H1 (cell line): ENCODE results near the gene DLK1.

Experiments
- ATF3 ChIP-seq: IDR thresholded peaks from 2 replicates; pipeline ENCODE4 v1.6.1; 2011; ENCODE audit warnings: low read depth, mild to moderate bottlenecking, low read length; ENCODE audit not compliant: insufficient read depth
- BRCA1 ChIP-seq: IDR thresholded peaks from 2 replicates; pipeline ENCODE4 v1.6.1; 2012; ENCODE audit warnings: low read depth, low read length, improper control_type of control experiment
- CBX8 ChIP-seq: fragments of 300-800, 300-1000 bp; sonication (generic); IDR thresholded peaks from 2 replicates; pipeline ENCODE4 v1.7.1; 2016; ENCODE audit warnings: low read depth, low read length, borderline replicate concordance
- EZH2 ChIP-seq: fragments of 200-600 bp; sonication (generic); IDR thresholded peaks from 2 replicates; pipeline ENCODE4 v1.7.1; 2012; ENCODE audit warnings: low read depth, mild to moderate bottlenecking, moderate library complexity, low read length, inconsistent platforms; ENCODE audit not compliant: severe bottlenecking
- GABPA ChIP-seq: IDR thresholded peaks from 2 replicates; pipeline ENCODE4 v1.6.1; 2011; ENCODE audit warnings: mild to moderate bottlenecking, low read length, moderate library complexity, borderline replicate concordance; ENCODE audit not compliant: insufficient read depth
- KDM4A ChIP-seq: IDR thresholded peaks from one replicate; pipeline ENCODE4 v1.7.1; 2012; ENCODE audit warnings: low read depth, mild to moderate bottlenecking, moderate library complexity, low read length, inconsistent platforms; ENCODE audit not compliant: severe bottlenecking
- NRF1 ChIP-seq: IDR thresholded peaks from 2 replicates; pipeline ENCODE4 v1.6.1; 2011; ENCODE audit warnings: mild to moderate bottlenecking, low read depth, low read length, improper control_type of control experiment
- POLR2A ChIP-seq, 2 experiments: IDR thresholded peaks; 1 replicate in 1 of 2; 2 replicates in 1 of 2; pipeline ENCODE4 v1.6.1; 2011; ENCODE audit warnings: low read depth in 2 of 2, low read length in 2 of 2, mild to moderate bottlenecking in 2 of 2; ENCODE audit errors: control extremely low read depth in 1 of 2
- POLR2AphosphoS5 ChIP-seq: IDR thresholded peaks from 2 replicates; pipeline ENCODE4 v1.6.1; 2011; ENCODE audit warnings: low read depth, low read length
- POU5F1 ChIP-seq: IDR thresholded peaks from 2 replicates; pipeline ENCODE4 v1.6.1; 2011; ENCODE audit warnings: low read depth, mild to moderate bottlenecking, low read length, moderate library complexity
- SP4 ChIP-seq: IDR thresholded peaks from 2 replicates; pipeline ENCODE4 v1.6.1; 2012; ENCODE audit warnings: low read length, inconsistent platforms
- ZNF274 ChIP-seq: IDR thresholded peaks from 2 replicates; pipeline ENCODE4 v1.7.0; 2012; ENCODE audit warnings: low read length, borderline replicate concordance; ENCODE audit errors: extremely low read depth
- TF ChIP-seq, protein P1 (sequence below), 3 experiments: IDR thresholded peaks; 1 replicate in 2 of 3; 2 replicates in 1 of 3; pipeline versions ENCODE4 v1.5.1 to v1.6.1; 2011; ENCODE audit warnings: low read length in 3 of 3, mild to moderate bottlenecking in 3 of 3, inconsistent platforms in 2 of 3, low read depth in 1 of 3, moderate library complexity in 1 of 3; ENCODE audit not compliant: insufficient read depth in 1 of 3; ENCODE audit errors: control extremely low read depth in 1 of 3

DNA sequence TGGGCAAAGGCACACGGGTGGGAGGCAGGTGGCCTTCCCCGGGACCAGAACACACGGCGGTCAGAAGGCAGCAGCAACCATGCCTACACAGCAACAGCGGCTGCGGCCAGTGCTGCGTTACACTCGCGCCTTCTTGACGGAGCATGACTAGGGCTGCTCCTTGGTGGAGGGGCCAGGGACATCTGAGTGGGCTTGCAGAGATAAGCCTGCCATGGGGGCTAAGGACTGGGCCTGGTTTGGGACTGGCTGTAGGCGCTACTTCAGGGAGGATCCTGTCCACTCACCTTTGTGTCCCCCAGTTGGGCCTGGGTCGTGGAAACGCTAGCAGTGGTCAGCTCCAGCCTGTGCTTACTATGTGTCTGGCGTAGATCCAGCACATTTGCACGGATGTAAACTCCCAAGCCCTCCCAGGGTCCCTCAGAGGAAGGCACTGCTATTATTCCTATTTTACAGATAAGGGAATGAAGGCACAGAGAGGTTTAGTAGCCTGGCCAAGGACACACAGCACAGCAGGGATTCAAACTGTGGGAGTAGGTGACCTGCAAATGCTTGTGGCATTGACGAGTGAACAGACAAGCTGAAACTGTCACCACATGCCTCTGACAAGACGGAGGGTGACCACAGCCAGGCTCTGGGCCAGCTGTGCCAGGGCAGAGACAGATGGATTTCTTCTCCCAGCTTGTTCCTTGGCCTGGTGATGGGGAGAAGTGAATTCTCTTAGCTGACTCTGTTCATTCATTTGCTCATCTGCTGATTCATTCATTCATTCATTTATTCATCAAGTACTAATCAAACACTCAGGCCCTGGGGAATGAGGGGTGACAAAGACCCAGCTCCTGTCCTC is 31.9 kb upstream of the DLK1 start:
- TF ChIP-seq NRF1: no peak
- no peak for TF ChIP-seq SP4
- no peak for TF ChIP-seq ATF3
- no peak for TF ChIP-seq POLR2A (IDR thresholded peaks at IDR 0.05; ENCODE audit: control extremely low read depth in 1 of 2, low read depth in 2 of 2, low read length in 2 of 2)
- no peak for TF ChIP-seq EZH2
- TF ChIP-seq, protein P1, sequence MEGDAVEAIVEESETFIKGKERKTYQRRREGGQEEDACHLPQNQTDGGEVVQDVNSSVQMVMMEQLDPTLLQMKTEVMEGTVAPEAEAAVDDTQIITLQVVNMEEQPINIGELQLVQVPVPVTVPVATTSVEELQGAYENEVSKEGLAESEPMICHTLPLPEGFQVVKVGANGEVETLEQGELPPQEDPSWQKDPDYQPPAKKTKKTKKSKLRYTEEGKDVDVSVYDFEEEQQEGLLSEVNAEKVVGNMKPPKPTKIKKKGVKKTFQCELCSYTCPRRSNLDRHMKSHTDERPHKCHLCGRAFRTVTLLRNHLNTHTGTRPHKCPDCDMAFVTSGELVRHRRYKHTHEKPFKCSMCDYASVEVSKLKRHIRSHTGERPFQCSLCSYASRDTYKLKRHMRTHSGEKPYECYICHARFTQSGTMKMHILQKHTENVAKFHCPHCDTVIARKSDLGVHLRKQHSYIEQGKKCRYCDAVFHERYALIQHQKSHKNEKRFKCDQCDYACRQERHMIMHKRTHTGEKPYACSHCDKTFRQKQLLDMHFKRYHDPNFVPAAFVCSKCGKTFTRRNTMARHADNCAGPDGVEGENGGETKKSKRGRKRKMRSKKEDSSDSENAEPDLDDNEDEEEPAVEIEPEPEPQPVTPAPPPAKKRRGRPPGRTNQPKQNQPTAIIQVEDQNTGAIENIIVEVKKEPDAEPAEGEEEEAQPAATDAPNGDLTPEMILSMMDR (IDR thresholded peaks at IDR 0.05; ENCODE audit: control extremely low read depth in 1 of 3, insufficient read depth in 1 of 3, low read depth in 1 of 3, low read length in 3 of 3): no peak
- no peak for TF ChIP-seq KDM4A
- no peak for TF ChIP-seq POLR2AphosphoS5
- TF ChIP-seq POU5F1: no peak
- TF ChIP-seq CBX8: no peak
- TF ChIP-seq ZNF274: no peak
- TF ChIP-seq GABPA: no peak
- TF ChIP-seq BRCA1: no peak
